Cerebellar nuclear complex (tissue), 1 donor: ENCODE data around the gene CEBPG.

Experiments
- DNase-seq, 2 experiments: peaks; one replicate each; lab custom pipeline; 2025; lab: John Stamatoyannopoulos, UW

Gene CEBPG

DNA sequence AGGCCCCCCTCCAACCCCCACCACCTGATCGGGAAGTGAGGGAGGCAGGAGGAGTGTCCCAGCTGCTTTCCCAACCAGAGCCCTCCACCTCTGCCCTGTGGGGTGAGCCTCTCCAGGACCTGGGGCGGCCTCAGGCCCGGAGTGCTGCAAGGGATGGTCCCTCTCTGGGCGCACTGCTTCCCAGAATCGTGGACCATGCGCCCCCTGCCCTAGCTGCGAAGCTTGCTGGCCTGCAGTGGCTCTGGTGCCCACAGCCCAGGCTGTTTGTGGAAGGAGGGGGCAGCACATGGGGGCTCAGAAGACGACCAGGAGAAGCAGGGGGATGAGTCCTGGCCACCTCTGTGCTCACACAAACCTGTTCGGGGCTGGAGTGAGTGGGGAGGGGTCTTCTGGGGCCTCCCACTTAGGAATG lies 33.6 kb downstream of the CEBPG start:
- DNase-seq, result no peak

DNA sequence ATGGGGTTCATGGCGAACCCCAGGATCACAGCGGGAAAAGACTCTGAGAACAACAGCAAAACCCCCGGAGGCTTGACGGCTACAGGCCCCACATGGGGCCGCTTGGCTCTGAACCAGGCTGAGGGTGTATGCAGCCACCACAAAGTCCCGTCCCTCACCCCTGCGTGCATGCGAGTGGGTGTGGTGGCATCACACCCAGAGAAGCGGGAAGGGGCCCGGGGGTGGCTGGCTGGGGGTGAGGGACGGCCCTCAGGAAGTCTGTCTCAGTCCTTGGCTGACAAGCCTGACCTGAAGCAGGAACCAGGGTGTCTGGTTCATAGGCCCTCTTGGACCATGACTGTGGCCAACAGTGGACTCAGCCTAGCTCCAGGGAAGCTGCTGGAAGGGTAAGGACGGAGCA lies 34.2 kb downstream of the CEBPG start:
- DNase-seq, result no peak

DNA sequence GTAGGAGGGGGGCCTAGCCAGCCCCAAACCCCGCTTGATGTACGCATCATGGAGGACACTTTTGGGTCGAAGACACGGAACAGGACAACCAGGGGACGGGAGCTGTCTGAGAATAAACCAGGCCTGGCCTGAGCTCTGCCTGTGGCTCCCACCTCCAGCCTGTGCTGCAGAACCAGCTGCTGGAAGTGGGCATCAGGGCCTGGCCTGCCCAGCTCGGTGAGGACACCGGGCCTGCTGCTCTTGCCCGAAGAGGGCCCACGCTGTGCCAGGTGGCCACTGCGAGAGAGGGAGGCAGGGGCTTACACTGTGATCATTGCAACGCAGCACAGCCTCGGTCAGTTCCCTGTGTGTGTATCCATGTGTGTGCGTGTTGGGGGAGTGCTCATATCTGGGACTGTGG lies 34.6 kb downstream of the CEBPG start:
- DNase-seq, result no peak

DNA sequence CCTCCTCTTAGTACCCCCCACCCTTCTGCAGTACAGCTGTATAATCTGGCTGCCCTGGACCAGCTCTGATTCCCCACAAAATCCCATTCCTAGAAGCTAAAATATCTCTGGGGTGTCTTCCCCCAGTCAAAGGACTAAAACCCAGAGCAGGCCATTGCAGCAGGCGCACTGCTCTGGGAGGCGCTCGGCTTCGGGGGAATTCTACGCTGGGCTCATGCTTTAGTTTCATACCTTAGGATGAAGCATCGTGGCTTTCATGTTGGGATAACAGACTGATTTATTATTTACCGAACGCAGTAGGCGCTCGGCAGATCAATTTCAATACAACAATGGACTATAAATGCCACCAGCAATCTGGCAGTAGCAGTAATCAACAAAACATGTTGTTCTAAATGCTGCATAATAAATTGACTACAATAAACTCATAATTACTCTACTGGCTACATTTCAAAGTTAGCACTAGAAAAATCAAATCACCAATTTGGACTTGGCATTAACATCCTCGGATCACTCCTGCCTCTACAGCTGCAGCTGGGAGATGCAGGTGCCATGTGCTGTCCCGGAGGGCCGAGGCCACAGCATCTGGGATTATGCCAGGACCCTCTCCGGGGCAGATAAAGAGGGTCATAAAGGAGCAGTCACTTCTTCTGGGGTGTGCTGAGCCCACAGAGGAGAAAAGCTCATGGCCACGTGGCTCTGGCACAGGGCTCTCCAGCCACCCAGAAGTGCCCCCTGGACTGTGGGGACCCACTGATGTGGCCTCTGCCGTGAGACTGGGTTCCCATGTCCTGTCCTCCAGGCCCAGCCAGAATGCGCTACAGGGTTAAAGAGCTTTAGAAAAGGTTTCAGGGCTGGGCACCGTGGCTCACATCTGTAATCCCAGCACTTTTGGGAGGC lies 35.3 kb downstream of the CEBPG start:
- DNase-seq, result no peak

DNA sequence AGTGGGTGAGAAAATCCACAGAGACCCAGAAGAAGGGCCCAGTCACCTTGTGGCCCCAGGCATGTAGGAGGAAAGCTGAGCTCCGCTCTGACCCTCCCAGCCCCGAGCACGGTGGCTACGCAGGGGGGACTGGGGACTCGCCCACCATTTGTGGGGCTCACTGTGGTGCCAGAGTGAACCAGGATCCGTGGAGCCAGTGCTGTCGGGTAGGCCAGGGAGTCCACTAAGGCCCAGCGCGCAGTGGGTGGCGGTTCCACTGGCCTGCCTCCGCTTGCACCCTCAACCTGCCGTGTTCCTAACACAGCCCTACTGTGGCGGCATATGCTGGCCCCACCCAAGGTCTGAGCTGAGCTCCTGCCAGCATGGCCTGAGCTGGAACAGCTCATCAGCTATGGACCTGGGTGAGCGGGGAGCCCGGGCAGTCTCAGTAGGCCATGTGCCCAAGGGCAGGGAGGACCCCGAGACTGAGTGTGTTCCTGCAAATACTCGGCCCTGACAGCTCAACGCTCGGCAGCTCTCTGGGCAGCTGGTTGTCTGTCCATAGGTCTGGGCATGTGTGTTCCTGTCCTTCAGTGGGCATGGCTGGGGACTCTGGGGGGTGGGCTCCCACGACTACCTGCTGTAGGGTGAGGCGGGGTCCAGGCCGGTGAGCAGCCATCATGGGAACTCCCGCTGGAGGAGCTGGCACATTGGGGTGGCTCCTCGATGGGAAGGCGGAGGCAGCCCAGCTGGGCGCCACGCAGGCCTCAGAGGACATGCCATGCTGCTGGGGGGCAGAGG lies 36.6 kb downstream of the CEBPG start:
- no peak for DNase-seq

DNA sequence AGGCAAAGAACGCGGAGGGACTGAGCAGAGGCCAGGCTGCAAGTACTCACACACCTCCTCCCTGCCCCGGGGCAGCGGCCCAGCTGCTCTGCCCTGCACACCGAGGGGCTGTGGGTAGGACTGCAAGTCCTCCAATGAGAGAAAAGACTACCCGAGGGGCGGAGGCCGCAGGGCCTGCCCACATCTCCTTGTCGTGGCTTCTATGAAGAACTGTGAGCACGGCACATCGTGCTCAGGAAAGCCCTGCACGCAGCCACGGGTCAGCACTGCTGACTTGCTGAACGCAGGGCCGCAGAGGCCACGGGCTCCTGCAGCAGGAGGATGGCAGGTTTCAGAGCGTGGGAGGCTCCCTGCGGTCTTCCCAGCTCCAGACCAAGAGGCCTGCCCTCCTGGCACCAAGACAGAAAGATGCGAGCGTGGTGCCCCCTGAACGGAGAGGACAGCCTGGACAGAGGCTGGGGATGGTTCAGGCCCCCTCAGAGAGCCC lies 37.4 kb downstream of the CEBPG start:
- no peak for DNase-seq

DNA sequence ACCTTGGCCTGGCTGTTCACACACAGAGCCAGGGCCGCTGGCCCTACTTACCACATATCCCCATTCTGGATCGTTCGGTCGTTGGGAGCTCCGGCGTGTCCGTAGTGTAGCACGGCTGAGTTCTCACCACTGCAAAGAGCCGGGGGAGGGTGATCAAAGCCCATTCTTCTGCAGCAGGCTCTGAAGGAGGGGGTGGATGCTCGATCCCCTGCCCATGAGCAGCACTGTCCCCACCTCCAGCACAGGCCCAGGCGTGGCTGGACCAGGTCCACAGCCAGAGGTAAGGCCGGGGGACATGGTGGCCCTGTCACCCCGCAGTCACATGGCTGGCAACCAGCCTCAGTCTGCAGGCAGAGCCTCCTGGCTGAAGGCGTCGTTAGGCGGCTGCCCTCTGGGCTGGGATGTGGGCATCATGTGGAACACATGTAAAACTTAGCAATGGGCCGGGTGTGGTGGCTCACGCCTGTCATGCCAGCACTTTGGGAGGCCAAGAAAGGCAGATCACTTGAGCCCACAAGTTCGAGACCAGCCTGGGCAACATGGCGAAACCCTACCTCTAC lies 38.2 kb downstream of the CEBPG start:
- no peak for DNase-seq

DNA sequence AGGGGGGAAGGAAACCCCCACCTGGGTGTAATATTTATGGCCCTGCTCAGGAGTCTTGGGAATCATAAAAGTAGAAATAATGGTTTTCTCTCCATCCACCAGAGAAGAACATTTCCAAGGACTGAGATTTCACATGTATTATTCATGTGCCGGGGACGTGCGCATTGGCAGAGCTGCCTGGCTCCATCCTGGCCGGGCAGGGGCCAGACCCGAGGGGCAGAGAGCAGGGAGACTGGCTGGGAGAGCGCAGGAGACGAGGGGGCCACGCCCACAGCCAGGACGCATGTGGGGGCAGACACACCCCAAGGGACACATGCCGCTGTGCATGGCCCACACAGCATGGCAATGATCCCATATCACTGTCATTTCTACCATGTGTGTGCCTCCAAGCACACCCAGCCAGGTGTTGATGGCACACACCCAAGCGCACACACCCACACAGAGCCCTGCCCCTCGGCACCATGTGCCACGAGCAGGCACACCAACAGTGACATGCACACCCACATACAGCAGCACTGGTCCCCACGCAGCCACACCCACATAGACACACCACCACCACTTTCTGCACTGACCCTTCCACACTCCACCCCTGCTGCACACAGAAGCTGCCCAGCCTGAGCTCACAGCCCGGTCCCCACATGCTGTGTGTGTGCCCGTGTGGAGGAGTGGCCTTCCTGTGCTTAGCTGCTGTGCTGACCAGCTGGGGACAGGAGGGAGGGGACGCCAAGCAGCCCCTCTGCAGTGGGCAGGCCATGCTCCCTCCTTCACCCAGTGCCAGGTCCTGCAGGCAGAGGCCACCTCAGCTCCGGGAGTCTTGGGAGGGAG lies 39.3 kb downstream of the CEBPG start:
- no peak for DNase-seq

DNA sequence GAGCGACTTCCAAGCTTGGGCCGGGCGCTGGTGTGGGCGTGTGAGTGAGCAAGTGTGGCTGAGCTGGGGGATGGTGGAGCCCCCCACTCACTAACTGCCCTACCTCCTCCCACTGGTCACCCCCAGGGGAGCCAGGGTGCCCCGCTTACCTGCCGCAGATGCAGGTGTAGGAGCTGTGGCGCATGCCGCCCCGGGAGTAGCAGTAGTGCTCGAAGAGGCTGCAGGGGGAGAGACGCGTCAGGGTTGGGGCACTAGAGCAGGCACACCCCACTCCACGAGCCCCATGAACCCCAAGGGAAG lies 39.9 kb downstream of the CEBPG start:
- DNase-seq, result no peak

DNA sequence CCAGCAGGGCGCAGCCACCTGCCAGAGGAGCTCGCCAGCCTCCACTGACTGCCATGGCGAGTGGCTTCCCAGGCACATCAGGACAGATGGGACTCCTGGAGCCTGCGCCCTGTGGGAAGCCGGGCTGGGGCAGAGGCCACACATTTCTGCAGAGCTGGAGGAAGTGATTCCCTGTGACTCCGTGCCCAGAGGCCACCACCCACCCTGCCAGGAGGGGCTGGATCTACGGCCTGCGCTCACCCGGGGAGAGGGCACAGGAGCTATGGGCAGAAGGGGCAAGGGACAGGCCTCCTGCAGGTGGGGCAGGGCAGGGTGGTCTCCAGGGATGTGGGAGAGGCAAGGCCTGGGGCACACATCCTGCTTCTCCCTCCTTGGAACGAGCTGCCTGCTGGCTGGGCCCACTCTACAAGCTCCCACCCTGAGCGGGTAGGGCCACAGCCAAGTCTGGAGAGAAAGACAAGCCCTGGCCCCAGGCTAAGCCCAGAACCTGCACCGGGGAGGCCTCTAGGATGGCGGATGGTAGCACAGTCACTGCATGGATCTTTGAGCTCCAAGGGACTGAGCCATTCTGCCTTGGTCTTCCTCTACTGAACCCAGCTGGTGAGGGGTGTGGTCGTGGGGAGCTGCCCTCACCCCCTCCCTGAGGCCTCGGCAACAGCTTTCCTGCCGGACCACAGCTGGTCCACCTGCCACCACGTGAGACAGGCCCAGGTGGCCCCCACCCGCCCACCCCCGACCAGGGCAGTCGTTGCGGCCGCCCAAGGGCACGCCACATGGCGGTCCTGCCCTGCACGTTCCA lies 40.6 kb downstream of the CEBPG start:
- DNase-seq, result no peak

DNA sequence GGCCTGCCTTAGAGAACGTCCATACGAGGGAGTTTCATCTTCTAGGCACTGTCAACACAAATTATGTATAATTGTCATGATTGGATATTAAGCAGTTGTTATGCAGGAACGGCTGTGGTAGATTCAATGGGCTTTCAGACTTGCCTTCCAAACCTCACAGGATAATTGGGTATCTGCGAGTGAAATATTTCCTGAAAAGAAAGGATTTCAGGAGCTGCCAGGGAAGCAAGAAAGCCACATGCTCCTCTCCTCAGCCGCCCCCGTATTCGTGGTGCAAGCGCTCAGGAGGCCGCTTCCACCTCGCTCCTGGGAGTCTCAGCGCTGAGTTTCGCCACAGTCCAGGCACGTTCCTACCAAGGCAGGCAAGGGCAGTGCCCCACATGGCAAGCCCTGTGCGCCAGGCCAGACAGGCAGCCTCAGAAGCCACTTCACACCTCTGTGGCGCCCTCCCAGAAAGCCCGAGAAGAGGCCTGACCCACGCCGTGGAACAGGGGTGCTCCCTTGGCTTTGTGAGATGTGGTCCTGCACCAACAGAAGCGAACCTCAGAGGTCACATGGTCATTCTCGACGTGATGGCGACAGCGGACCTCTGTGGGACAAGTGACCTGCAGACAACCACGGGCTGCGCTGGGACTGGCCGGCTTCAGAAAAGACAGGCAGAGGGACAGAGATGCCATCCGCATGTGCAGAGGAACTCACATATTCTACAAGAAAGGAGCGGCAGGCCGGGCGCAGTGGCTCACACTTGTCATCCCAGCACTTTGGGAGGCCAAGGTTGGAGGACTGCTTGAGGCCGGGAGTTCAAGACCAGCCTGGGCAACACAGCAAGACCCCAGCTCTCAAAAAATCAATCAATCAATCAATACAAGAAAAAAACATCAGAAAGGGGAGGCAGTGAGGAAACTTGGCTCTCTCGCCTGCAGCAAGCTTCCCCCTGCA lies 41.4 kb downstream of the CEBPG start:
- DNase-seq, result no peak

DNA sequence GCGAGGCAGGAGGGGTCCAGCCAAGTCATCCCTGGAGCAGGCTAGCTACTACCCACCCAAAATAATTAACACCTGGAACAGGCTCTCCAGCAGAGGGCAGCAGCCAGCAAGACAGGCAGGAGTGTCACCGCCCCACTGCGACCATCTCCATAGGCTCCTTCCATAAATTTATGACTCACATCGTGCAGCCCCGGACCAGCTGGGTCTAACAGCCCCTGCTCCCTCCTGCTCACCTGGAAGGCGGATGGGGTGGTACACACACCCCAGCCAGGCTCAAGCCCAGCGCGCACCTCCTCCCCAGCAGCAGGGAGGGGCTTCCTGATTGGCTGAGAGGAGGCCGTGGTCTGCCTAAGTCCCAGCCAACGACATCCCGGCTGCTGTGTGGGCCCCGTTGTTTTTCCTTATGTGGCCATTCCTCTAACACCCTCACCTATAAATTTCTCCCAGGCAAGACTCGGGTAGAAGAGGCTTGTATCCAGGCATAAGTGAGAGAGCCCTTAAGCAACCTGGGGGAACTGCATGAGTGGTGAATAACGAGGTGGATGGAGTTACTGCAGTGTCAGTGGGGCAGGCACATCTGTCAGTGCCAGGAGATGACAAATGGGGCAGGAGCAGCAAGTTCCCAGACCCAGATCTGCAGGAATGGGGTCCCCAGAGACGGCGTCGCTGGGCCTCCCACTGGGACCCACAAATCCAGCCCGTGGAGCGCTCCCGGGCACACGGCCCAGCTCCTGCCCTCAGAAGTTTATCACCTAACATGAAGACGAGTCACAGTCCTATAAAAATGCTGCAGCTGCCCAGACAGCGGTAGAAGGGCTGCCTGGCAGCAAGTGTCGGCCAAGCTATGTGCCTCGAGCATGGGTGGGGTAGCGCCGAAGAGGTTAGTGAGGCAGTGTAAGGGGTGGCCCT lies 43.1 kb downstream of the CEBPG start:
- DNase-seq, result no peak

DNA sequence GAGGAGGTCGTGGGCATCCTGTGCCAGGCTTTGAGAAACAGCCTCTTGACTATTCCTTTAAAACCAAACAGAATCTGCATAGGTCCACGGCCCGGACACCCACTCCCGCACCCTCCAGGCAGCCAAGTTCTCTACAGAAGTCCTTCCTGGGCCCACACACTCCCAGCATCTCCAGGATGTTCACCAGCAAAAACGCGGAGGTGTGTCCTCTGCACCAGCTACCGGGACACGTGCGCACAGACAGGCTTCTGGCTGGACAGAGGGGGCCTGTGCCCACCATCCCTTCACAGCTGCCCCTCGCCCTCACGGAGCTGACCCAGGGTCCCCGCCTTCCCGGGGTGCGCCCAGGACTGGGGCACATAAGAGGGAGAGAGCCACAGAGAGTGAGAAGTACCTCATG lies 44.2 kb downstream of the CEBPG start:
- no peak for DNase-seq

DNA sequence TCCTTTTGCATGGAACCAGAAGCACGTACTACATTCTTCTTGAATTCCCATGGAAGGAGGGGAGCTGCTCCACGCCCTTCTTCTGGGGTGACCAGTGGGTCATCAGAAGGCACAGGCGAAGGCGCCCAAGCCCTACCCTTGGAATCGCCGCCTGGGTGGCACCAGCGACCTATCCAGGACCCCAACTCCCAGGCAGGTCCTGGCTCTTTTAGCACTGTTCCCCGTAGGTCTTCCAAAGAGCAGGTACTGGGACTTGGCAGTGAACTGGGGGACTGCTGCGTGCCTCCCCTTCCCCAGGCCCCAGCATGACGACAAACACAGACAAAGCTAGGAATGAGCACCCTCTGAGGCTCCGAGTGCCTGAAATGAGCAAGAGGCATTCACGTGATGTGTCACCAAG lies 45.0 kb downstream of the CEBPG start:
- no peak for DNase-seq

DNA sequence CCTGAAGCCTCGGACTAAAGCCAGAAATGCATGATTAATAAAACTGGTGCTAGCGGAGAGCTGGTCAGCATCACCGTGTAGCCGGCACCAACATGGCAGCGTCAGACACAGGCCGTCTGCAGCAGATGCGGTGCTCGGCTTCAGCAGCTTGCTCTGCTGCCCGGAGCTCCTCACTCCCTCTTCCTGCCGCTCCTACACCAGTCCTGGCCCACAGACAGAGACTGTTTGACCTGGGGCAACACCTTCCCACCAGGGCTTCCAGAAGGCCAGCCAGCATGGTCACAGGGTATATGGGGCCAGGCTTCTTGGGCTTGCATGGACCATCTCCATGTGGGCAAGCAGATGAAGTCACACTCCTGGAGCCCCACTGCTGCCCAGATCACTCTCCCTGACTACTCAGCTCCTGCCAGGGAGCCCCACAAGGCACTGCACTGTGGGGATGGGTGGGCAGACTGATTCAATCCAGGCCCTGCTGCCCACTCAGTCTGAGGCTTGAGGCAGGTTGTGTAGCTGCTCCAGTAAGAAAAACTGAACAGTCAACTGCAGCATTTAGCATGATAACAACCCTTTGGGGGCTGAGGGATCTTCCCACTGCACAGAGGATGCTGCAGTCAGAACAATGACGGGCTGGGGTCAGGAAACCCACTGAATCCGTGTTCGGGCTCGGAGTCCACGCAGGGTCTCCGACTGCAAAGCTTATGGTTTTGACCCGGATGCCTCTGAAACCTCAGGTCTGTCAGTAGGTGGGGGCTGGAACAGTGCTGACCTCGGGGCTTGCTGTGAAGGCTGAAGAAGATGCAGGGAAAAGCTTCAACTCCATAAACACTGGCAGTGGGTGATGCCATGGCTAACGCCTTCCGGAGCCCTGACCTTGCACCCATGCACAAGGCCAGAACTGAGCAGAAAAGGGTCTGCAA lies 45.6 kb downstream of the CEBPG start:
- DNase-seq, result no peak

DNA sequence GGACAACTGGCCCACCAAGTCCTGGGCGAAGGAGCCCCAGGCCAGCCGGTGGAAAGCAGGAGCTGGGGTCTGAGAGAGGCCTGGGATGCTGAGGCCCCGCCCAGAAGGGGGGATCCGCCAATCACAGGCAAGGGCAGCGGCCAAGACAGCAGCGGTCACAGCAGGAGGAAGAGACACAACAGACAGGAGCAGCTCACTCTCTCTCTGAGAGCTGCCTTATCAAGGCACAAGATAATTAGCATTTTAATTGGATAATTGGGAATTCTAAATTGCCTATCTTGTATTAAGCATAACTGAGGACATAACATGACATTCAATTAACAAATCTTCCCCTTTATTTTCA lies 46.2 kb downstream of the CEBPG start:
- DNase-seq, result peak in 1 of 2 experiments; percentile 7

DNA sequence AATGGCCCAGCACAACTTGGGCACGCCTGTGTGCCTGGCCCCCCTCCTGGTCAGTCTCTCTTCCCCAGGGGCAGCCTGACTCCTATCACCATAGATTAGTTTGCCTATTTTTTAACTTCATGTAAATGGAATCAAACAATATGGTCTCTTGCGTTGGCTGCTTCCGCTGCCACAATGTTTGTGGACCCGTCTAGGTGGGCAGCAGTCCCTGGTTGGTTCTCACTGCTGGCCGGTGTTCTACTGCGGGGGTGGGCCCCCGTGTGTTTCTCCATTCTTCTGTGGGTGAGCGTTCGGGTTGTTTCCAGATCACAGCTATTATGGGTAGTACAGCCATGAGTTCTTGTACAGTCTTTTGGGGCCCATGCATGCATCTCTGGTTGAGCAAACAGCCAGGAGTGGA lies 47.3 kb downstream of the CEBPG start:
- DNase-seq, result no peak

DNA sequence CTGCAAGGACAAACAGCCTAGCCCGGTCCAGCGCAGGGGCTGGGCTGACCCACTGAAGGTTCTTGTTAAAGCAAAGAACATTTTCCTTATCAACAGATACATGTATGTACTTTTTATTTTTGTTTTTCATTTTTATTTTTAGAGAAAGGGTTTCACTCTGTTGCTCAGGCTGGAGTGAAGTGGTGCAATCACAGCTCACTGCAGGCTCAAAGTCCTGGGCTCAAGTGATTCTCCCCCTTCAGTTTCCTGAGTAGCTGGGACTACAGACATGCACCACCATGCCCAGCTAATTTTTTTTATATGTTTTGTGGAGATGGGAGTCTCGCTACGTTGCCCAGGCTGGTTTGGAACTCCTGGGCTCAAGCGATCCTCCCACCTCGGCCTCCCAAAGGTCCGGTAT lies 47.9 kb downstream of the CEBPG start:
- DNase-seq, result no peak
